Measurements from ENCODE around the gene KLHL42.

The KLHL42 gene

DNA sequence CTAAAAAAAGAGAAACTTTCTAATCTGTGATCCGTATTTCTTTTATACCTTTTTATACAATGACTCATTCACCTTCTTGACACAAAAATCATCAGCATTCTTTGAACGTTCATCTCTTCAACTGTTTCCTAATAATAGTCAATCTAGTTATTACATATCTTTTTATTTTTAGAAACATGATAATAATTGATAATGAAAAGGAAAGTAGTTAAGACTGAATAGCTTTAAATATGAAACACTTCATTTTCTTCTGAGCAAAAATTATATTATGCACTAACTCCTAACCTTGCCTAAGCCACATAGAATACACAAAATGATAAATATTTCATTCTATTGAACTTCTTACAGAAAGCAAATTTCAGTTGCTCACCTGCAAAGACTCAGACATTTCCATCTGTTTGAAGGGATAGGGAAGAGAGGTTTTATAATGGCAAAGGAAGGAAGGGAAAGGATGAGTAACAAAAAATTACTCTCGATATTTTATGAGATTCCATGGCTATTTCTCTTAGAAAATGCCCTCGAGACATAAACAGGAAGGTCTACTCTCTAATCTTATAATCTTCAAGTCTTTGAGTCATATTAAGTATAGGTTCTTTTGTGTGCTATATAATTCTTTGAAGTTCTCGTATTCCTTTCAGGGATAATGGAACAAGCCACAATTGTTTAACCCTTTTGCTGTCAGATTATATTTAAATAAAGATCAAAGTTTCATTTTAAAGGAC lies 7.5 kb upstream of the KLHL42 start:
- Histone ChIP-seq H3K9ac (ENCODE audit: insufficient read length) (no peak overlapping the region), H3K36me3 (ENCODE audit: insufficient read depth, low read length) (no peaks in the 10 kb centered on the region), H3K27ac (no peak overlapping the region), H3K4me3 (no peak overlapping the region), H3K9me3 (ENCODE audit: low read depth, low read length) (no peaks in the 10 kb centered on the region)
- no peak for DNase-seq (ENCODE audit: low read depth, low spot score)
- TF ChIP-seq EZH2 (IDR thresholded peaks at IDR 0.05) (no peak), POLR2AphosphoS5 (IDR thresholded peaks at IDR 0.05; ENCODE audit: borderline replicate concordance, low read depth, low read length) (no peak), FOXP2 (optimal IDR thresholded peaks at IDR 0.05; ENCODE audit: control extremely low read depth, extremely low read length, insufficient read depth) (no peak)

DNA sequence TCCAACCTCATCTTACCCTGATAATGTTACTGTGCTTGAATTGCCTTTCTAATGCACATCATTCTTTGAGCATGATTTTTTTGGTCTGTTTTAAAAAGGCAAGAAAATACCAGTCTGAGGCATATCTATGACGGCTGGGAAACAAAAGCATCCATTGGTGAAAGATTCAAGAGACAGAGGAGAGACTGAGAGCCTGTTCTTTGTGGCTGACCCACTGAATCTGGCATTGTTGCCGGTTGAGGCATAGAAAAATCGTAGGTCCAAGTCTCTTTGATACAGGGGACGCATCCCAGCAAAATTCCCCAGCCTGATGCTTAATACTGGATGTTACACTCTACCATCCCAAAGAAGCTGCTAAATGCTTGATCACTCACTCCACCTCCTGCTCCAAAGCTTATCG lies 2.9 kb upstream of the KLHL42 start:
- no peak overlapping the region for H3K9ac ChIP-seq (ENCODE audit: insufficient read length)
- H3K36me3 ChIP-seq (ENCODE audit: insufficient read depth, low read length), result peaks cover 2% of the 10 kb centered on the region; the same call in 1 of the 2 replicates
- H3K9me3 ChIP-seq (ENCODE audit: low read depth, low read length), result no peaks in the 10 kb centered on the region
- no peak overlapping the region for H3K27ac ChIP-seq
- H3K4me3 ChIP-seq, result no peak overlapping the region
- DNase-seq (ENCODE audit: low read depth, low spot score), result no peak
- no peak for TF ChIP-seq FOXP2 (optimal IDR thresholded peaks at IDR 0.05; ENCODE audit: control extremely low read depth, extremely low read length, insufficient read depth)
- no peak for TF ChIP-seq EZH2 (IDR thresholded peaks at IDR 0.05)

DNA sequence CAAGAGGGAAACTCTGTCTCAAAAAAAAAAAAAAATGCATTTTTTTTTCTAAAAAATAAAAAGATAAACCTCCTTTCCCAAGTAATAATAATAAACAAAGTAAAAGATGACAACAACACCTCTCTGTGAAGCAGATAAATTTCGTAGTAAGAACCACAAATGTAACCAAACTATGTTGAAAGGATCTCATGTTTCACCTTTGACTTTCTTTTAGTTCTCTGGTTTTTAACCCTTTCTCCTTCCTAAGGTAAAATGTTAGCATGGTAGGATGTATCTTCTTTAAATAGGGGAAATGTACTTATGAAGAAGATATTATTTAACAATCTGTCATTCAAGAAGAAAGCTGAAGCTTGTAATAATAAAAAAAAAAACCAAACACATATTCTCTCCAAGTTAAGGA lies 1.8 kb upstream of the KLHL42 start:
- no peaks in the 10 kb centered on the region for H3K9me3 ChIP-seq (ENCODE audit: low read depth, low read length)
- DNase-seq (ENCODE audit: low read depth, low spot score), result no peak
- H3K36me3 ChIP-seq (ENCODE audit: insufficient read depth, low read length), result peaks cover 7% of the 10 kb centered on the region; the same call in 1 of the 2 replicates
- TF ChIP-seq POLR2AphosphoS5 (IDR thresholded peaks at IDR 0.05; ENCODE audit: borderline replicate concordance, low read depth, low read length), result no peak
- no peak for TF ChIP-seq EZH2 (IDR thresholded peaks at IDR 0.05)
- no peak overlapping the region for H3K27ac ChIP-seq
- H3K4me3 ChIP-seq, result no peak overlapping the region
- no peak overlapping the region for H3K9ac ChIP-seq (ENCODE audit: insufficient read length)

DNA sequence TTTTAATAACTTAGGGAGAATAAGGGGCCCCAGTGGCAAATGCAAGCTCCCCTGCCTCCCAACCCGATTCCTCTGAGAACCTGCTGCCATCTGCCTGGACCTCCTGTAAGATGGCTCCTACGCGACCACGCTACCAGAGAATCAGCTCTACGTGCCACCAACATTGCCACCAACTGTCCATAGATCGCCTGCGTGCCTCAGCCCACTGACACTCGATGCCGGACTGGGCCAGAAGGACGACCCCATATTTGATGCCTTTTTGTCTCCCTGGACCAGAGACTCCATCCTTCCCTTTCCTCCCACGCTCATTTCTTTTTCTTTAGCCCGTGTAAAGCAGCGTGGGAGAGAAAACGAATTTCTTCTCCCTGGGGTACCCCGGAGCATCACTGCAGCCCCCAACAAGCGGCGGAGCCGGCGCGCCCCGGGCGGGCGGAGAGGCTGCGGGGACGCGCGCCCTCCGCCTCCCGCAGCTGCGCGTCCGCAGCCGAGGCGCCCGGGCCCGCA lies 565 bp upstream of the KLHL42 start:
- Histone ChIP-seq H3K9me3 (ENCODE audit: low read depth, low read length) (no peaks in the 10 kb centered on the region), H3K9ac (ENCODE audit: insufficient read length) (peak overlapping the region; percentile 85), H3K4me3 (peak overlapping the region; percentile 90), H3K36me3 (ENCODE audit: insufficient read depth, low read length) (peaks cover 7% of the 10 kb centered on the region; the same call in 1 of the 2 replicates), H3K27ac (no peak overlapping the region)
- DNase-seq (ENCODE audit: low read depth, low spot score), result no peak
- no peak for TF ChIP-seq POLR2AphosphoS5 (IDR thresholded peaks at IDR 0.05; ENCODE audit: borderline replicate concordance, low read depth, low read length)
- no peak for TF ChIP-seq FOXP2 (optimal IDR thresholded peaks at IDR 0.05; ENCODE audit: control extremely low read depth, extremely low read length, insufficient read depth)
- TF ChIP-seq EZH2 (IDR thresholded peaks at IDR 0.05), result no peak

DNA sequence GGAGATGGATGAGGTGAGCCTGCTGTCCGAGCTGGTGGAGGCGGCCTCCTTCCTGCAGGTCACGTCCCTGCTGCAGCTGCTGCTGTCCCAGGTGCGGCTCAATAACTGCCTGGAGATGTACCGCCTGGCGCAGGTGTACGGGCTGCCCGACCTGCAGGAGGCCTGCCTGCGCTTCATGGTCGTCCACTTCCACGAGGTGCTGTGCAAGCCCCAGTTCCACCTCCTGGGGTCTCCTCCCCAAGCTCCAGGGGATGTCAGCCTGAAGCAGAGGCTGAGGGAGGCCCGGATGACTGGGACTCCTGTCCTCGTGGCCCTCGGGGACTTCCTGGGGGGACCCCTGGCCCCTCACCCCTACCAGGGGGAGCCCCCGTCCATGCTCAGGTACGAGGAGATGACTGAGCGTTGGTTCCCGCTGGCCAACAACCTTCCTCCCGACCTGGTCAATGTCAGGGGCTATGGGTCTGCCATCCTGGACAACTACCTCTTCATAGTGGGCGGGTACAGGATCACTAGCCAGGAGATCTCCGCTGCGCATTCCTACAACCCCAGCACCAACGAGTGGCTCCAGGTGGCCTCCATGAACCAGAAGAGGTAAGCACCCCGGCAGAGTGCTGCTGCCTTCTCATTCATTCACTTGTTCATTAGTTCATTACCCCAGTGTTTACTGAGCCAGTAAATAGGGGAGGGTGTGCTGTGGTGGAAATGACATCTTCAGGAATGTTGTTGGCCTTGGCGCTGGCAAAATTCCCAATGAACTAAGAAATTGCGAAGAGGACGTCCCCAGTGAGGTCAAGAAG lies 777 bp downstream of the KLHL42 start:
- peaks cover 7% of the 10 kb centered on the region; the same call in 1 of the 2 replicates for H3K36me3 ChIP-seq (ENCODE audit: insufficient read depth, low read length)
- H3K9ac ChIP-seq (ENCODE audit: insufficient read length), result peak overlapping the region; percentile 85
- no peak overlapping the region for H3K27ac ChIP-seq
- DNase-seq (ENCODE audit: low read depth, low spot score), result no peak
- H3K4me3 ChIP-seq, result peak overlapping the region; percentile 90
- no peaks in the 10 kb centered on the region for H3K9me3 ChIP-seq (ENCODE audit: low read depth, low read length)
- TF ChIP-seq POLR2AphosphoS5 (IDR thresholded peaks at IDR 0.05; ENCODE audit: borderline replicate concordance, low read depth, low read length) (no peak), FOXP2 (optimal IDR thresholded peaks at IDR 0.05; ENCODE audit: control extremely low read depth, extremely low read length, insufficient read depth) (no peak), EZH2 (IDR thresholded peaks at IDR 0.05) (no peak)

DNA sequence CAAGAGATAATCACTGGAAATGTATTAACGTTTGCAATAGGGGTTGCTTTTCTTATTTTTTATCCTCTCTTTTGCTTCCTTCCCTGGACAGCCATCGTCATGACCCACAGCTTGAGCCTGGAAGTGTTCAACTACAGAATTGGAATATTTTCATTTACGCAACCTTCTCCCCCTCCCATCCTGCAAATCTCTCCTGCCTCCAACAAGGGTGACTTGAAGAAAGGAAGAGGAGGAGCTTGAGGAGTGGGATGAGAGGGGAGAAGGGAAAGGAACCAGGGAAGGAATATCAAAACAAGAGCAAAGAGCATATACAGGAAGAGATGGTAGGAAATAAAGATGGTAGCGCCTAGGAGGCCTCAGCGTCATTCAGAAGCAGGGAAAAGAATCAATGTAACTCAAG lies 1.6 kb downstream of the KLHL42 start:
- no peaks in the 10 kb centered on the region for H3K9me3 ChIP-seq (ENCODE audit: low read depth, low read length)
- no peak overlapping the region for H3K27ac ChIP-seq
- peaks cover 7% of the 10 kb centered on the region; the same call in 1 of the 2 replicates for H3K36me3 ChIP-seq (ENCODE audit: insufficient read depth, low read length)
- H3K9ac ChIP-seq (ENCODE audit: insufficient read length), result no peak overlapping the region
- DNase-seq (ENCODE audit: low read depth, low spot score), result no peak
- TF ChIP-seq FOXP2 (optimal IDR thresholded peaks at IDR 0.05; ENCODE audit: control extremely low read depth, extremely low read length, insufficient read depth) (no peak), POLR2AphosphoS5 (IDR thresholded peaks at IDR 0.05; ENCODE audit: borderline replicate concordance, low read depth, low read length) (no peak), EZH2 (IDR thresholded peaks at IDR 0.05) (no peak)
- H3K4me3 ChIP-seq, result peak overlapping the region; percentile 90

DNA sequence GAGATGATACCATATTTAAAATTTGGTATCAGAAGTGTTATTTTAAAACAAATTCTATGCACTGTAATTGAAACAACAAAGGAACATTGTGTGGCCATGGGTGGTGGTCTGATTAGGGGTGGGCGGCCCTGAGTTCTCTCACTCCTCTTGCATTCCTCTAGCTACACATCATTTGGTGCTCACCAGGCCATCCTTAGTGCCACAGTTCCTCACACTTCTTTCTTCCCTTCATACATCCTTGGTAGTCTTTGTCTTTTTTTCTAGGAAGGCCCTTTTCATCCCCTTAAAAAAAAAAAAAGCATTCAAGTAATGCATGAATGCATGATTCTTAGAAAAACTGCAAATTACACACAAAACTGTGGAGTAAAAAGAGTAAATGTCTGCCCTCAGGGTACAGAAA lies 2.4 kb downstream of the KLHL42 start:
- peaks cover 7% of the 10 kb centered on the region; the same call in 1 of the 2 replicates for H3K36me3 ChIP-seq (ENCODE audit: insufficient read depth, low read length)
- no peak overlapping the region for H3K9ac ChIP-seq (ENCODE audit: insufficient read length)
- no peak for TF ChIP-seq EZH2 (IDR thresholded peaks at IDR 0.05)
- TF ChIP-seq POLR2AphosphoS5 (IDR thresholded peaks at IDR 0.05; ENCODE audit: borderline replicate concordance, low read depth, low read length), result no peak
- TF ChIP-seq FOXP2 (optimal IDR thresholded peaks at IDR 0.05; ENCODE audit: control extremely low read depth, extremely low read length, insufficient read depth), result no peak
- no peak overlapping the region for H3K27ac ChIP-seq
- H3K9me3 ChIP-seq (ENCODE audit: low read depth, low read length), result no peaks in the 10 kb centered on the region
- no peak for DNase-seq (ENCODE audit: low read depth, low spot score)
- peak overlapping the region; percentile 90 for H3K4me3 ChIP-seq

DNA sequence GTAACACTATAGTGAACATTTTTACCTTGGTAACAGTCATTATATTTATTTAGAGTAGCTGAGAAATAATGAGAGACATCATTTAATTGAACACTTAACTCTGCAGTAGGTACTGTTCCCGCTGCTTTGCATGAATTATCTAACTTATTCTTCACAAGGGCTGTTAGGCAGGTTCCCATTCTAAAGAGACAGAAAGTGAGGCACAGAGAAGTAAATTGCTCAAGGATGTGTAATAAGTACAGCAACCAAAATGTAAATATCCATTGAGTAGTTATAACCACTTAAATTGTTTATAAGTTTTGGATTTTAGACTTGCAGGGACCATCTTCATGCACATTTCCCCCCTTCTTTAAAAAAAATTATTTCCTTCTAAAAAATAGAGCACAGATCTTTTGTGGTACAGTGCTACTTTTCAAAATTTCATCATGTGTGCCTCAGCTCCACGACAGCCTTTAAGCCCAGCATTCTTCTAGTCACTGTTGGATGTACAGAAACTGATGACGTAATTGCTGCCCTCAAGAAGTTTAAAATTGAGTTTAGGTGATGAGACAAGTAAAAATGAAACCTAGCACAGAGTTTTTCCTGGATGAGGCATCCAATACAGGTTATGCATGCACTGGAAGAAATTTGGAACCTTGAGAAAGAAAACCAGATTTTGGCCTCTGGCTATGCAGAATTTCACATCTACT lies 6.0 kb downstream of the KLHL42 start:
- peaks cover 11% of the 10 kb centered on the region for H3K36me3 ChIP-seq (ENCODE audit: insufficient read depth, low read length)
- H3K4me3 ChIP-seq, result peak overlapping the region; percentile 14
- DNase-seq (ENCODE audit: low read depth, low spot score), result peak; percentile 57
- H3K9me3 ChIP-seq (ENCODE audit: low read depth, low read length), result no peaks in the 10 kb centered on the region
- peak overlapping the region; percentile 75 for H3K27ac ChIP-seq
- no peak overlapping the region for H3K9ac ChIP-seq (ENCODE audit: insufficient read length)
- TF ChIP-seq POLR2AphosphoS5 (IDR thresholded peaks at IDR 0.05; ENCODE audit: borderline replicate concordance, low read depth, low read length), result no peak
- no peak for TF ChIP-seq EZH2 (IDR thresholded peaks at IDR 0.05)

All from SK-N-MC (cell line).